GM21576 (cell line): ENCODE results near the gene AGXT.

Source experiments
- ATAC-seq: cut with Tn5 transposase; IDR thresholded peaks from one replicate; pipeline ENCODE4 v1.9.1; 2021; ENCODE audit warnings: mild to moderate bottlenecking, moderate library complexity; ENCODE audit not compliant: unreplicated experiment

The AGXT gene

GRCh38 chr2:240865391-240865790 lies 3.2 kb upstream of the AGXT start:
- ATAC-seq: no peak

- ATAC-seq: no peak
Measured at GRCh38 chr2:240869109-240869955, 708 bp downstream of the AGXT start.

- ATAC-seq: no peak
Measured at GRCh38 chr2:240869956-240870875, 1.6 kb downstream of the AGXT start.

DNA sequence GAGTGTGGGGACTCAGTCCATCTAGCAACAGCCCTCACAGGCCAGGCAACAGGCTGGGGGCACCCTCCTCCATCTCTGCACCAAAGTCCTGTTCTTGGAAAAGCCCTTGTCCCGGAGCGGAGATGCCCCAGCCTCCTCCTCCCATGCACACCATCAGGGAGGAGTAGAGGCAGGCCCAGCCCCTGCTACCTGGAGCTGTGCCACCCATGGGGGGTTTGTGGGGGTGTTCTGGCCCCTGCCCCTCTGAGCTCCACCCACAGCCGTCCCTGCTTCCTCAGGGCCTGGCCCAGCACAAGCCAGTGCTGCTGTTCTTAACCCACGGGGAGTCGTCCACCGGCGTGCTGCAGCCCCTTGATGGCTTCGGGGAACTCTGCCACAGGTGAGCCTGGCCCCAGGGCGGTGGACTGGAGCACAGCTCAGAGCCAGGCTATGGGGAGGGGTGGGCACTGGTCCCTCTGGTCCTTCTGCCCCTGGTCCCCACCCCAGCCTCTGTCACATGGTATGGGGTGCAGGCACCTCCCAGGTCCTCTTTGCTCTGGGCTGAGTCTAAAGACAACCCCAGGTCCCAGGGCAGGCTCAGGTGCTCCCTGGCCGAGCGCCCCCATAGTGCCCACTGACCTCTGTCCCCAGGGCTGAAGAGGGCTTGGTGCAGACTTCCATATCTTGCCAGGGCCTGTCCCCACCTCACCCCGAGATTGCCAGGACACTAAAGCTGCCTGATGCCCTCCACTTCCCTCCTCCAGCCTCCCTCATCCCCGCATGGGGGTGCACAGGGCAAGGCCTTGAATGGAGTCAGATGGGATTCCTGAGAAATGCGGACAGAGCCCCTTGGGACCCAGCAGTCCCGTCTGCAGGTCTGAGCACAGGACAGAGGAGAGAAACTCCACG lies 2.7 kb downstream of the AGXT start:
- no peak for ATAC-seq

DNA sequence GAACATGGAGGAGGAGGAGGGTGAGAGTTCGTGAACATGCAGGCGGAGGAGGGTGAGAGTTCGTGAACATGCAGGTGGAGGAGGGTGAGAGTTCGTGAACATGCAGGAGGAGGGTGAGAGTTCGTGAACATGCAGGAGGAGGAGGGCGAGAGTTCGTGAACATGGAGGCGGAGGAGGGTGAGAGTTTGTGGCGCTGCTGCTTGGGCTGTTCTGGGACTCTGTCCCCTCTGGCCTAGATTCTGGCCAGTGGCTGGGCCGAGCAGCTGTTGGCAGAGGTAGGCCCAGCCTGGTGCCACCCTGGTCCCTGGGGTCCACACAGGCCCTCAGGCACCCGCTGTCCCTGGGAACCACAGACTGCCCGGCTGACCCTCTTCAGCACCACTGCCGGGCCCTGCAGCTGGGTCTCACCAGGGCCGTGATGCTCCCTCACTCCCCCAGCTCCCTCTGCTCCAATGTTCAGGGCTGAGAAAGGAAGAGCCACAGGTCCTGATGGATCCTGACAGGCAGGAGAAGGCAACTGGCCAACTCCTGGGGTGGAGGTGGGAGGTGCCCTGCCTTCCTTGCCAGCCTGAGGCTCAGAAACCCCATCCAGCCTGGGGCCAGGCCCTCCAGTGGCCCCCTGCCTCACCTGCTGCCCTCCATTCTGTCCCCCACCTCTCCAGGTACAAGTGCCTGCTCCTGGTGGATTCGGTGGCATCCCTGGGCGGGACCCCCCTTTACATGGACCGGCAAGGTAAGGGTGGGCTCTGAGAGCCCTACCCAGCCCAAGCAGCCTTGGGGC lies 3.9 kb downstream of the AGXT start:
- ATAC-seq: no peak

GRCh38 chr2:240873098-240873788 lies 4.6 kb downstream of the AGXT start:
- ATAC-seq: no peak

GRCh38 chr2:240873805-240874714 lies 5.4 kb downstream of the AGXT start:
- no peak for ATAC-seq

- no peak for ATAC-seq
Measured at GRCh38 chr2:240874715-240875227, 6.1 kb downstream of the AGXT start.

DNA sequence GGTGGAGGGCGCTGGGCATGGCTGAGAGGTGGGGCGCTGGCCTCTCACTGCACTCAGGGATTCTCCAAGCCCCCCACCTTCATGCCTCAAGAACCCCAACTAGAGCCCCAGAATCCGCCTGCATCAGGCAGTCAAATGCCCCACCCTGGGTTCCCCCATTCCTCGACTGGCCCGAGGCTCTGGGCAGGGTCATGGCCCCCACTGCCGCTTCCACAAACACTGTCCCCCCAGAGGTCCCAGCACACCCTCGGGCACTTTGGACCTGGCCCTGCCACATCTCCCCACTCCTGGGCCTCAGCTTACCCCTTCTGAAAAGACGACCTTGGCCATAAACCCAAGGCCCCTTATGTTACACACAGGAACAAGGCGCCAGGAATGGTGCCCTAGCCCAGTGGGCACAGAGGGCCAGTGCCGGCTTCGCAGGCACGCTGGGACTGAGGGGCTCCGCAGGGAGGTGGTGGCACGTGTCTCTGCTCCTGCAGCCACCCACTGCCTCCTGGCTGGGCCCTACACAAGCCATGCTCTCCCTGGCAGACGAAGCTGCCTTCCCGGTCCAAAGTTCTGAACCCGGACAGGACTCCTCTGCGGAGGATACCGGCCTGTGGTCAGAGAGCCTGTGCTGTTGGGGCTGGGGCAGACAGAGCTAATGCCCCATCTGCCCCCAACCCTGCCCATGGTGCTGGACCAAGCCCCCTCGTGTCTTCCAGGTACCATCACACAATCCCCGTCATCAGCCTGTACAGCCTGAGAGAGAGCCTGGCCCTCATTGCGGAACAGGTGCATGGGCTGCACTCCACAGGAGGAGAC lies 6.8 kb downstream of the AGXT start:
- ATAC-seq: no peak

- no peak for ATAC-seq
Measured at GRCh38 chr2:240876035-240876474, 7.4 kb downstream of the AGXT start.

GRCh38 chr2:240876475-240877251 lies 8.0 kb downstream of the AGXT start:
- no peak for ATAC-seq

GRCh38 chr2:240877460-240878340 lies 9.1 kb downstream of the AGXT start:
- no peak for ATAC-seq

DNA sequence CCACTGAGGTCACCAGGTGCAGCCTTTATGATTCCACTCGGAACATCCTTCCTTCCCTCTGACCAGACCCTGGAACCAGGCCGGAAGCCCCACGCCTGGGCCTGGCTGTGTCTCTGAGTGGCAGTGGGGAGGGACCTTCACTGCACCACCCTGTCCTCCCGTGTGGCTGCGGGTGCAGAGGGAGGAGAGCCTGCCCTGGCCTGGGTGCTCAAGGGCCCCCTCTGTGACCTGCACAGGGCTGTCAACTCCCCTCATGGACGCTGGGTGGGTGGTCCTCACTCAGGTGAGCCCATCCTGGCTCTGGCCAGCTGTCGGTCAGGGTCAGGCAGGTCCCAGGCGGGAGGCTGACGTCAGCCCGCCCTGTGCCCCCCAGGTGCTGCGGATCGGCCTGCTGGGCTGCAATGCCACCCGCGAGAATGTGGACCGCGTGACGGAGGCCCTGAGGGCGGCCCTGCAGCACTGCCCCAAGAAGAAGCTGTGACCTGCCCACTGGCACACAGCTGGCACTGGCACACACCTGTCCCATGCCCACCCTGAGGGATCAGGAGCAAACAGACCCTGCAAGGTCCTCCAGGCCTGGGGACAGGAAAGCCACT lies 9.8 kb downstream of the AGXT start:
- no peak for ATAC-seq

- no peak for ATAC-seq
Measured at GRCh38 chr2:240879105-240879504, 10.5 kb downstream of the AGXT start.

DNA sequence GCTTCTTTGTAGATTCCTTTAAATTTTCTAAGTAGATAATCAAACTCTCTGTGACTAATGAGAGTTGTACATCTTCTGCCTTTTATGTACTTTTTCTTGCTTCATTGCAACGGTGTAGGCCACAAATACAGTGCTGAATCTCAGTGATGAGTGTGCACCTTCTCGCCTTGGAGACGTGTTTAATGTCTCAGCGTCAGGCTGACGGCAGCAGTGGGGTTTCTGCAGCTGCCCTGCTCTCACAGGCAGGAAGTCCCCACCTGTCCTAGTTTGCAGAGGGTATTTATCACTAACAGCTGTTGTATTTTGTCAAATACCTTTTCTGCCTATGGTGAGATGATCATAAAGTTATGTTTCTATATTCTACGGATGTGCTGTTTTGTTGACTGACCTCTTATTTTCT lies 13.3 kb downstream of the AGXT start:
- ATAC-seq: no peak
